DOHH2 (cell line): ENCODE results near the gene EDAR.

ENCODE experiments used
- CTCF ChIP-seq: fragments of 200-600 bp; sonication (generic); IDR thresholded peaks from one replicate; pipeline ENCODE4 v1.5.1; 2014; ENCODE audit warnings: antibody characterized with exemption, mild to moderate bottlenecking, low read depth, low read length; ENCODE audit not compliant: poor library complexity, severe bottlenecking
- EZH2phosphoT487 ChIP-seq: fragments of 200-600 bp; sonication (generic); IDR thresholded peaks from 2 replicates; pipeline ENCODE4 v1.6.1; 2017; ENCODE audit warnings: borderline replicate concordance, mild to moderate bottlenecking, antibody characterized with exemption, low read length, moderate library complexity, mixed read lengths

DNA sequence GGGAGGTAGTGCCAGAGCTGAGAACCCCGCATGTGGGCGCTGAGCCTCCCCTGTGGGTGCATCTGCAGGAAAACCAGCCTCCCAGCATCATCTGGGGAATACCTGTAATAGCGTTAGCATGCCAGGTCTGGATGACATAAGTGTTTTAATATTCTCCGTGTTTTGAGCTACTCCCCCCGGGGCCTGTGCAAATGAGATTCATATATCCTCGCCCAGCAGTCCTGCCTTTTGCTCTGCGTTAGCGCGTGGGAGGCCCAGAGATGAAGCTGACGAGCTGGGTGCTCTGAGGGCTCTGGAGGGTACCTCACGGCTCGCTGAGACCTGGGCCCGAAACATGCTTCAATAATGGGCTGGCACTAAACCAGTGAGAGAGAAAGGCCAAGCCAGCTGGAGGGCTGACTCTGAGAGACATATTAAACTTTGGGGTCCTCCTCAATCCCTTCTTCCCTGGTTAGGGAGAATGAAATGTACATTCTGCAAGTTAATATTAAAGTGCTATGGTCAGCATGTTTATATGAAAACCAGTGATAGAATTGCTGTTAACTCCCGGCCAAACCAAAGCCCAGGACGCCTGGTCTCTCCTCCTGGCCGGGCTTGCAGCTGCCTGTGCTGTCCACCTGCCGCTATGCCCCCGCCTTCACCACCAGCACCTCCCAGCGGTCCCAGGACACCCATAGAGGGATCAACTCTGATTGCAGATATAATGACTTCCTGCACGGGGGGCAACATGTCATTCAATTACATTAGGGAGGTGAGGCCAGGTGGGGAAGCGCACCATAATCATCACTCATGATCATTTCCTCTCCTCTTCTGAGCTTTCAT is 77.0 kb downstream of the EDAR start:
- no peak for TF ChIP-seq CTCF
- no peak for TF ChIP-seq EZH2phosphoT487
